OCI-LY7 (cell line): ENCODE data around the gene ANGPT4.

Source experiments
- CTCF ChIP-seq: fragments of 200-600 bp; sonication (generic); conservative IDR thresholded peaks from 2 replicates; pipeline ENCODE4 v1.5.1; 2014; ENCODE audit warnings: mild to moderate bottlenecking, antibody characterized with exemption, low read length, moderate library complexity, mixed read lengths
- EZH2phosphoT487 ChIP-seq: fragments of 200-600 bp; sonication (generic); IDR thresholded peaks from 2 replicates; pipeline ENCODE4 v1.6.1; 2018; ENCODE audit warnings: low read depth, borderline replicate concordance, mild to moderate bottlenecking, mixed run types, antibody characterized with exemption, low read length, moderate library complexity, mixed read lengths

GRCh38 chr20:845226-845868, 70.8 kb downstream of the ANGPT4 start:
- TF ChIP-seq CTCF (no peak), EZH2phosphoT487 (no peak)
